Inferior parietal cortex (tissue), 1 donor: ENCODE data around the gene AGBL4.
A peak's percentile ranks its signal among the peaks of the same experiment; 100 is the strongest.

ENCODE experiments used
- DNase-seq: peaks from one replicate; pipeline ENCODE4 v3.0.0-alpha.2; 2016; ENCODE audit errors: extremely low spot score

Gene AGBL4

DNA sequence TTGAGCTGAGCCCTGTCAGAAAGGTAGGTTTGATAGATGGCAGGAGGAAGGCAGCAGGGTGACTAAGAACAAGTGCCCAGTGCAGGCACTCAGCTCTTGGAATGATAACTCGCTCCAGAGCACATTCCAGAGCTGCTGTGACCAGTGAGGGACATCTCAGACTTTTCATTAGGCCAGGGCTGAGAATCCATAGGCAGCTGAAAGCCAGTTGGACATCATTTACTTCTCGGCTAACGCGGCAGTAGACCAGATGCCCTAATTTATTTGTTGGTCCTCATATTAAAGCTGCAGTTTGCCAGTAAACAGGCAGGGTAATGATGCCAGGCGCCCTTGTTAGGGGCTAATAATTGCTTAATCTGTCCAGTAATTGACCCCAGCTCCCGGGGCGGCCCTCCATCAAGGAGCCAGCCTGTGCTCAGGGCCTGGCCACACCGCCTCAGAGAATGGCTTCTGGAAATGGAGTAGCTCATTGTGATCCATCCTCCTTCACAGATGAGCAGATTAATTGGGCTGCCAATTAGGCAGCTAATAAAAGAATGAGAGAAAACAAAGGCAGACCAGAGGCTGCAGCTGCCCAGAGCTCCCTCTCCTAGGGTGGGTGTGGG lies 1369.0 kb downstream of the AGBL4 start:
- DNase-seq: no peak

GRCh38 chr1:48652334-48652733 lies 1371.4 kb downstream of the AGBL4 start:
- DNase-seq: no peak

DNA sequence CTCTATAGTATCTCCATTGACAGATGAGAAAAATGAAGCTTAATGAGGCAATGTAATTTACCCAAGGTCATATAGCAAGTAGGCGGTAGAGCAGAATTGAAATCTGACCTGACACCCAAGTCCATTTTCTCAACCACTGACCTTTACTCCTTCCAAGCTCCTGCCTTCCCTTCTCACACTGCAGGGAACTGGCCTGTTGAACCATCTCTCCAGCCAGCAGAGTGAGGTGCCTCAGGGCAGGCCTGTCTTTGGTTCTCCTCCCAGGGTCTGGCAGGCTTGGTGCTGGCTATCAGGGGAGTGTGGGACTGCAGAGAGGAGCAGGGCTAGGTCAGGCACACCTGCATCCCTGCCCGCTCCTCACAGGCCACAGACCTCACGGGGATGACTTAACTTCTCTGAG lies 1373.9 kb downstream of the AGBL4 start:
- no peak for DNase-seq

GRCh38 chr1:48645883-48646282 lies 1377.9 kb downstream of the AGBL4 start:
- no peak for DNase-seq

GRCh38 chr1:48644905-48645605 lies 1378.7 kb downstream of the AGBL4 start:
- no peak for DNase-seq

GRCh38 chr1:48644190-48644900 lies 1379.4 kb downstream of the AGBL4 start:
- DNase-seq: no peak

GRCh38 chr1:48643193-48643592 lies 1380.6 kb downstream of the AGBL4 start:
- no peak for DNase-seq

GRCh38 chr1:48640836-48641492 lies 1382.8 kb downstream of the AGBL4 start:
- DNase-seq: no peak

DNA sequence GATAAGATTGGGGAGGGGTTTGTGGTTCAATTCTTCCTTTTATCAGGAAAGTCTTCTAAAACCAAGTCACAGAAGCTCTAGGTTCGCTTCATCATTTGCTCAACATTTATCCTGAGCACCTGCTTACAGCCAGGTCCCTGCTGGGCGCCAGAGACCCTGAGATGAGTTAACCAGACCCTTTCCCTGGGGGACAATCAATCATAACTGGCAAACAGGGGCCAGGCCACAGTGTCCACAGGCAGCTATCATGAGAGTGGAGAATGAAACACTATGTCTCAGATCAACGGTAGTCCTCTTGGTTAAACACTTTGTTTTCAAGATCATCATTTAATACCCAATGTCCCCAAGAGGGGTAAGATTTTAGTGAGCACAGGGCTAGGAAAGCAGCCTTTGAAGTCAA lies 1393.9 kb downstream of the AGBL4 start:
- no peak for DNase-seq

GRCh38 chr1:48627486-48627885 lies 1396.3 kb downstream of the AGBL4 start:
- DNase-seq: peak; percentile 31

DNA sequence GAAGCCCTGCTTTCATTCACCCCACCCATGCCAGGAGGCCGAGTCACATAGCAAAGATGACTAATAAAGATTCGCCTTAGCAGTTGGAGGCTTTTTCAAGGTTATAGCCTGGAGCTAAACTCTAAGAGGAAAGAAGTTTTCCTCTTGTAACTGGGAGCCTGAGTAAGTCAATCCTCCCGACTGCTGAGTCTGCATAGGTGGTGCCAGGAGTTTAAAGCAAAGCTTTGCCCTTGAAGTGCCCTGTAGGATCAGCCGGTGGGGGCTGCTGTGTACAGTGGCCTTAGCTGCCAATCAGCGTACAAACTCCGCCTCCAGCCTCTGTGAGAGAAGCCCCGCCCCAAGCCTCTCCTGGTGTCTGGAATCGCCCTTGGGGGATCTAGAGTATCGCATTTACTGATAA lies 1404.2 kb downstream of the AGBL4 start:
- DNase-seq: no peak

DNA sequence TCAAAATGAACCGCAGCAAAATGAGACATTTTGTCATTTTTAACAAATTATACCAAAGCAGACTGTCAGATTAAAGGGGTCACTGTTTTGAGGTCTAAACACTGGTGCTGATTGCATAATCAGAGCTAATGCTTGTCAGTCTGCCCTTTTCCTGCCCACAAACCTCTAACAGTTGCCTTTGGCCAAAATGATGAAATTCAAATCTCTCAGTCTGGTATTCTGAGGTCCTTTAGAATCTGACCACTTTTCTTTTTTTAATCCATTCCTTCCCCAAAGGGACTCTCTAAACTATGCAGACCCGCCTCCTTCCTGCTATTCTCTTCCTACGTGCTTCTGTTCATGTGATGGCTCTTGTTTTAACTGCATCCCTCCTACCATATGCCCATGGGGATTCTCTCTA lies 1406.5 kb downstream of the AGBL4 start:
- no peak for DNase-seq

DNA sequence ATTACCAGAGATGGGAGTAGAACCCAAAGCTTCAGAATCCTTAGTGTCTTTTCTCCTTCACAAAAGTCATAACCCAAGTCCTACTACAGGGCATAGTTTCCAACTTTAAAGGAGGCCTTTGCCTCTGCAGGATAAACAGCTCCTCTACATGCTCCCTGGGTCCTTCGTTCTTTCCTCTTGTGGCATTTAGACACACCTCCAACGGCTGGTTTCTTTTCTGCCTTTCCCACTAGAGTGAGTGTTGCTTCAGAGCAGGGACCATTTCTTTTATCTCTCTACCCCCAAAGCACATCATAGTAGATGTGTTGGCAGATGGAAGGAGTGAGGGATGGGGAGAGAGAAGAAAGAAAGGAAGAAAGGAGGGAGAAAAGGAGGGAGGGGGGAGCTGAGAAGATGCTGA lies 1407.0 kb downstream of the AGBL4 start:
- DNase-seq: no peak

DNA sequence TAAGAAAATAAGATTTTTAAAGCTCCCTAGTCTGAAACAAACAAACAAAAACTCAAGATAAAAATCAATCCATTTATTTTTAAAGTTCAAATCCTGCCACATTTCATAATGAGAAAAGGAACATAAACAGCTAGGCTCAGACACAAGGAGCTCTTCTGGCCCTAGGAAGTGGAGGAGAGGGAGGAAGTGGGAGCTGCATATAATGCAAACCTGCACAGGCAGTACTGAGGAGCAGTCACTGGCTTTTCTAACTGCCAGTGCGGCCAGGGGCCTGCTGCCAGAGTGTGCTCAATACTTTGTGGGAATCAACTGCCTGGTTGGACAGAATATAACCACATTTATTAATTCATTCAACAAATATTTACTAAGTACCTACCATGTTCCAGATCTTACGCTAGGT lies 1411.9 kb downstream of the AGBL4 start:
- no peak for DNase-seq

DNA sequence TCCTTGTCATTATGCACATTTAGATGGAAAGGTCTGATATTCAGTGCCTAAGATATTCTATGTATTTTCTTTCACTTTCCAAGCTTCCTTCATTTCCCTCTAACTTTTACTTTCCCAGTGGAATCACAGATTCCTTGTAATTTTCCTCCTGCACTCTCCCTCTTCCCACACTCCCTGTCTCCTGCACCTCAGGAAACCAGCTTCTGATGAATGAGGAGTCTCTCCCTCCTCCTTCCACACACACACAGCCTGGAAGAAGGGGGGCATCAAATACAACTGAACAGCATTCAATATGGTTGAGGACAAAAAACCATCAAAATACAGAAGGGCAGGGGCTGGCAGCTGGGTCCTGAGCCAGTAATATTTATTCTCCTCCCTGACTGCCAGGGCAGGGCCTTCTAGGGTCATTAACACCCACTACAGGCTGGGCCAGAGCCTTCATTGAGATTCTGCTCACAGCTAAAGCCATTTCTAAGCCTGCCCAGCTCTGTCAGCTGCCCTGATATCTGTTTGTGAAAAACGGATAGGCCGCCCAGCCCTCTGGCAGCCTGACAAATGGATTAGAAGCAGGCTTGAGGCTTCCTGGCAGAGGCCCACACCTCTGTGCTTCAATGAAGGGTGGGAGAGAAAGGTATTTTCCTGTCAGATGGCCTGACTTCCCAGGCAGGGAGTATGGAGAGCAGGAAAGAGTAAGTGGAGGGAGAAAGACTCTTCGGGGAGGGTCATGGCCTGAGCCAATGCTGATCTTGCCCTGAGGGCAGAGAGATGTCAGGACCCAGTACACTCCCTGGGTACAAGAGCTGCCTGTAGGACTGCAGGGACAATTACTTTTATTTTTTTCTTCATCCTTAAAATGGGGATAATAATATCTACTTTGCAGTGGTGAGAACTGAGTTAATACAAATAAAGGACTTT lies 1412.9 kb downstream of the AGBL4 start:
- DNase-seq: peak; percentile 55

DNA sequence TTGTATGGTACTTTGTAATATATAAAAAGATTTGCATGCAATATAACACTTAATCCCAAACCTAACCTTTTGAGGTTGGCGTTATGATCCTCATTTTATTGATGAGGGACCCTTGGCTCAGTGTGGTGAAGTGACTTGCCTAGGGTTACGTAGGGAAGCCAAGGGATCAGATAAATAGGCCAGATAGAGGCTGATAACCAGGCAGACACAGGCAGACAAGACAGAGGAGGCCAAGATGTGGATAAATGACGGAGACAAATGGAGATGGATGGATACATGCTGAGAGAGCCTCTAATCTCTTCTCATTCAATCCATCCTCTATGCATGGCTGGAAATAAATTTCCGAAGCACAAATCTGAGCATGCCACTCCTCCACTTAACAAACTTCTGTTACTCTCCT lies 1414.9 kb downstream of the AGBL4 start:
- no peak for DNase-seq

- no peak for DNase-seq
These were observed 1420.5 kb downstream of the AGBL4 start for GRCh38 chr1:48603222-48603621.

- no peak for DNase-seq
These were observed 1421.4 kb downstream of the AGBL4 start for GRCh38 chr1:48602349-48602748.

GRCh38 chr1:48600182-48600581 lies 1423.6 kb downstream of the AGBL4 start:
- no peak for DNase-seq

GRCh38 chr1:48597663-48598062 lies 1426.1 kb downstream of the AGBL4 start:
- DNase-seq: no peak

DNA sequence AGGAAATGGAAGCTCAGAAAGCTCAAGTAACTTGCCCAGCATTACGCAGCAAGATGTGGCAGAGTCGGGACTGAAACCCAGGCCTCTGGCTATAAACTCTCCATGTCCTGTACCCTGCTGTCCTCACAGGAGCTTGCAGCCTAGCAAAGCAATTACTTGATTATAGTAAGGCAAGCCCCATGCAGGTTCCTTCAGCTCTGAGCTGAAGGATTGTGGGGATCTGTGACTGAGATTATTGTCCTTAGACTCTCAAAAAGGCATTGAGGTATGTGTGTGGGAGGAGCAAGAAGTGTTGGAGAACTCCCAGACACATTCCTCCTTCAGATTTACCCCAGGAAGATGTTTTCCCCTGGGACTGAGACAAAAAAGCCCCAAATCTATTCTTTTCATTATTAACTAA lies 1427.7 kb downstream of the AGBL4 start:
- no peak for DNase-seq

GRCh38 chr1:48595613-48596012 lies 1428.1 kb downstream of the AGBL4 start:
- no peak for DNase-seq
